CD4-positive, alpha-beta T cell treated with Interleukin-2 at 100 ng/mL for 4 hours (primary cell): ENCODE measurements around the gene ACBD3.

Source experiments
- DNase-seq: peaks from one replicate; pipeline ENCODE4 v3.0.0-alpha.2; 2020; ENCODE audit warnings: low spot score

Gene ACBD3

GRCh38 chr1:226201029-226201593 lies 14.6 kb upstream of the ACBD3 start:
- no peak for DNase-seq

- DNase-seq = no peak
Measured at GRCh38 chr1:226199971-226200370, 13.4 kb upstream of the ACBD3 start.

- DNase-seq = no peak
Measured at GRCh38 chr1:226195144-226195543, 8.6 kb upstream of the ACBD3 start.

- no peak for DNase-seq
Measured at GRCh38 chr1:226187380-226187779, 839 bp upstream of the ACBD3 start.

GRCh38 chr1:226187019-226187322 lies 430 bp upstream of the ACBD3 start:
- no peak for DNase-seq

GRCh38 chr1:226185141-226186036 lies 1.2 kb downstream of the ACBD3 start:
- peak; percentile 3 for DNase-seq

GRCh38 chr1:226181996-226182714 lies 4.4 kb downstream of the ACBD3 start:
- DNase-seq = no peak

- DNase-seq = no peak
Measured at GRCh38 chr1:226176870-226177269, 9.7 kb downstream of the ACBD3 start.

GRCh38 chr1:226172589-226172988 lies 14.0 kb downstream of the ACBD3 start:
- DNase-seq = no peak

GRCh38 chr1:226166341-226166740 lies 20.2 kb downstream of the ACBD3 start:
- DNase-seq = no peak

- no peak for DNase-seq
Measured at GRCh38 chr1:226164154-226164553, 22.4 kb downstream of the ACBD3 start.

- DNase-seq = no peak
Measured at GRCh38 chr1:226162898-226163297, 23.6 kb downstream of the ACBD3 start.

- no peak for DNase-seq
Measured at GRCh38 chr1:226158983-226159382, 27.6 kb downstream of the ACBD3 start.

- DNase-seq = no peak
Measured at GRCh38 chr1:226158457-226158856, 28.1 kb downstream of the ACBD3 start.

GRCh38 chr1:226157761-226158316 lies 28.7 kb downstream of the ACBD3 start:
- DNase-seq = no peak

- DNase-seq = no peak
Measured at GRCh38 chr1:226154593-226154992, 31.9 kb downstream of the ACBD3 start.

GRCh38 chr1:226149806-226150205 lies 36.7 kb downstream of the ACBD3 start:
- no peak for DNase-seq

- DNase-seq = no peak
Measured at GRCh38 chr1:226148121-226148648, 38.4 kb downstream of the ACBD3 start.

GRCh38 chr1:226144045-226144444 lies 42.5 kb downstream of the ACBD3 start:
- no peak for DNase-seq

- DNase-seq = no peak
Measured at GRCh38 chr1:226135709-226136108, 50.8 kb downstream of the ACBD3 start.

GRCh38 chr1:226135059-226135651 lies 51.4 kb downstream of the ACBD3 start:
- no peak for DNase-seq
